SK-N-MC (cell line): Measurements from ENCODE around the gene EXPH5.

Experiments
- EZH2 ChIP-seq: fragments of 200-600 bp; sonication (generic); IDR thresholded peaks from one replicate; pipeline ENCODE4 v1.6.1; 2017; ENCODE audit warnings: antibody characterized with exemption
- POLR2AphosphoS5 ChIP-seq: IDR thresholded peaks from 2 replicates; pipeline ENCODE4 v1.6.1; 2012; ENCODE audit warnings: mild to moderate bottlenecking, low read depth, low read length, borderline replicate concordance

GRCh38 chr11:108496643-108497256, 96.8 kb downstream of the EXPH5 start:
- no peak for TF ChIP-seq POLR2AphosphoS5
- TF ChIP-seq EZH2 = no peak
